Breast epithelium (tissue), 3 donors: ENCODE data around the gene YDJC.

Experiments
- POLR2A ChIP-seq: fragments of 450-650 bp; IDR thresholded peaks from one replicate; pipeline ENCODE4 v1.6.1; 2016; ENCODE audit warnings: antibody characterized with exemption, mild to moderate bottlenecking, moderate library complexity
- POLR2AphosphoS5 ChIP-seq, 3 donors: sonication (generic); formaldehyde crosslinking; IDR thresholded peaks; one replicate each; pipeline ENCODE4 v1.6.1; 2017; ENCODE audit warnings: antibody characterized with exemption in 3 of 3
- TF ChIP-seq, protein P1 (sequence below), 3 donors: fragments of 450-650 bp; IDR thresholded peaks; one replicate each; pipeline ENCODE4 v1.5.1; 2016 to 2017; ENCODE audit warnings: antibody characterized with exemption in 3 of 3, mild to moderate bottlenecking in 3 of 3, moderate library complexity in 3 of 3

DNA sequence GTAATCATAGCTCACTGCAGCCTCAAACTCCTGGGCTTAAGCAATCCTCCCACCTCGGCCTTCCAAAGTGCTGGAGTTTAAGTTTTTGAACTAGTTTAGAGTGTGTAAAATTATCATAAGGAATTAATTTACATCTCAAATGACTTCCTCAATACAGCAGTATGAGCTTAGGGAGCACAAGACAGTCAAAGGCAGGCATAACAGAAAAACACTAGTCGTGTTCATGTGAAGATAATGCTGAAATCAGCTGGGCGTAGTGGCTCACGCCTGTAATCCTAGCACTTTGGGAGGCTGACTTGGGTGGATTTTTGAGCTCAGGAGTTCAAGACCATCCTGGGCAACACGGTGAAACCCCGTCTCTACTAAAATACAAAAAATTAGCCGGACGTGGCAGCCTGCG, 25.8 kb downstream of the YDJC start:
- TF ChIP-seq, protein P1, sequence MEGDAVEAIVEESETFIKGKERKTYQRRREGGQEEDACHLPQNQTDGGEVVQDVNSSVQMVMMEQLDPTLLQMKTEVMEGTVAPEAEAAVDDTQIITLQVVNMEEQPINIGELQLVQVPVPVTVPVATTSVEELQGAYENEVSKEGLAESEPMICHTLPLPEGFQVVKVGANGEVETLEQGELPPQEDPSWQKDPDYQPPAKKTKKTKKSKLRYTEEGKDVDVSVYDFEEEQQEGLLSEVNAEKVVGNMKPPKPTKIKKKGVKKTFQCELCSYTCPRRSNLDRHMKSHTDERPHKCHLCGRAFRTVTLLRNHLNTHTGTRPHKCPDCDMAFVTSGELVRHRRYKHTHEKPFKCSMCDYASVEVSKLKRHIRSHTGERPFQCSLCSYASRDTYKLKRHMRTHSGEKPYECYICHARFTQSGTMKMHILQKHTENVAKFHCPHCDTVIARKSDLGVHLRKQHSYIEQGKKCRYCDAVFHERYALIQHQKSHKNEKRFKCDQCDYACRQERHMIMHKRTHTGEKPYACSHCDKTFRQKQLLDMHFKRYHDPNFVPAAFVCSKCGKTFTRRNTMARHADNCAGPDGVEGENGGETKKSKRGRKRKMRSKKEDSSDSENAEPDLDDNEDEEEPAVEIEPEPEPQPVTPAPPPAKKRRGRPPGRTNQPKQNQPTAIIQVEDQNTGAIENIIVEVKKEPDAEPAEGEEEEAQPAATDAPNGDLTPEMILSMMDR (IDR thresholded peaks at IDR 0.05): no peak
- TF ChIP-seq POLR2A: no peak
- no peak for TF ChIP-seq POLR2AphosphoS5 (IDR thresholded peaks at IDR 0.05)
